22Rv1 (cell line): Measurements from ENCODE around the gene SYNJ1.

Experiments used
- CTCF ChIP-seq: fragments of 450-650 bp; IDR thresholded peaks from 2 replicates; pipeline ENCODE4 v1.5.1; 2017; ENCODE audit warnings: mild to moderate bottlenecking
- ZFX ChIP-seq: fragments of 450-650 bp; IDR thresholded peaks from 2 replicates; pipeline ENCODE4 v1.6.1; 2017; ENCODE audit warnings: antibody characterized with exemption, borderline replicate concordance

DNA sequence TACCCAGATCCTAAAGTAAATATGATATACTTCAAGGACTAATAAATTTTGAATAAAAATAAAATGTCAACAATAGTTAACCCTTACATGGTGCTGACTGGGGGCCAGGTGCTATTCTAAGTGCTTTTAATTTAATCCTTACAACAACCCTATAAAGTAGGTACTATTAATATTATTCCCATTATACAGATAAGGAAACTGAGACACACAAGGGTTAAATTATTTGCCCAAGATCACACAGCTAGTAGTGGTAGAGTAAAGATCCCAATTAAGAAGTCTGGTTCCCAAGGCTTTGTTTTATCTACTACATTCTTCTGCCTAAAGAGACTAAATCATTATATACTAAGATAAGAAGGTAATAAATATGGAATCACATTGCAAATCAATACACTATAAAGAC is 34.2 kb downstream of the SYNJ1 start:
- TF ChIP-seq CTCF (no peak), ZFX (no peak)
